GM21423 (cell line): ENCODE data around the gene FLRT1.

Source experiments
- ATAC-seq: cut with Tn5 transposase; IDR thresholded peaks from one replicate; pipeline ENCODE4 v1.9.1; 2021; ENCODE audit warnings: mild to moderate bottlenecking, moderate library complexity; ENCODE audit not compliant: unreplicated experiment

FLRT1 gene

DNA sequence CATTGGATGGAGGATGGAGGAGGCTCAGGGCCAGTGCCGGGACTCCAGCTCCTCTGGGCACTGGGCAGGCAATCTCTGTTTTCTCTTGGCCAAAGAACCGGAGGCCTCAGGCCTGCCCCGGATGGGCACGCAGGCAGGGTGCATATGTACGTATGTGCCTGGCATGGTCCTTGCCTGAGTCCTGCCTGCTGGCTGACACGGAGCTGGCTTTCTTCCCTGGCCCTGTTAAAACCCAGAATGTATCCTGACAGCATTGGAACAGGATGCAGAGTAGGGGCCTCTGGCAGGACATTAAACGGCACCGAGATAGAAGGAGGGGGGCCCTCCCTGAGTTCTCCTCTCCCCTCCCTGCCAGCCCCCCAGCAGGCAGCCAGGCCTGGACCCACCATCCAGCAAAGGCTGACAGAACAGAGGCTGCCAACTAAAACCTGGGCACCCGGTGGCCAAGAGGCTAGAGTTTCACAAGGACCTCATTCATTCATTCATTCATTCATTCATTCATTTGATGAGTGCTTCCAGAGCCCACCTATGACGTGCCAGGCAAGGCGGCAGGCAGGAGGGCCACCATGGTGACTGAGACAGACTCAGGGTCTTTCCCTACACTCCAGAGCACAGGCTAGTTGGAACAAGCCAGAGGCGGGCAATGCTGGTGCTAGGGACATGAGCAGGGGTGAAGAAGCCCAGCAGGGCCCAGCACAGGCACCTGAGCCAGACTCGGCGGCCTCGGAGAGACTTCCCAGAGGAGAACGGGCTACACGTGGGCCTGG, 28.8 kb downstream of the FLRT1 start:
- ATAC-seq: no peak

DNA sequence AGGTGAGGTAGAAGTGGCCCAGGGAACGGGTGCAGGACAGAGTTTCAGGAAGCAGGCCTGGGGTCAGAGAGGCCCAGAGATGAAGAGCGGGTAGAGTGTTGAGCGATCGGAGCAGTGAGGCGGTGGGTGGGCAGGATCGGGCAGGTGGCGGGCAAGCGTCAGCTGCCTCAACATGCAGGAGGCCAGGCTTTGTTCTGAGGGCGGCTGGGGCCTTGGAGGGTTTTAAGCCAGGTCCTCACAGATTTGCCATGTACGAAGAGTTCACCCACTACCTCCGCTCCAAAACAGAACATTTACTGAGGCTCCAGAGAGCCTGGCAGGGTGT, 29.4 kb downstream of the FLRT1 start:
- ATAC-seq: no peak

DNA sequence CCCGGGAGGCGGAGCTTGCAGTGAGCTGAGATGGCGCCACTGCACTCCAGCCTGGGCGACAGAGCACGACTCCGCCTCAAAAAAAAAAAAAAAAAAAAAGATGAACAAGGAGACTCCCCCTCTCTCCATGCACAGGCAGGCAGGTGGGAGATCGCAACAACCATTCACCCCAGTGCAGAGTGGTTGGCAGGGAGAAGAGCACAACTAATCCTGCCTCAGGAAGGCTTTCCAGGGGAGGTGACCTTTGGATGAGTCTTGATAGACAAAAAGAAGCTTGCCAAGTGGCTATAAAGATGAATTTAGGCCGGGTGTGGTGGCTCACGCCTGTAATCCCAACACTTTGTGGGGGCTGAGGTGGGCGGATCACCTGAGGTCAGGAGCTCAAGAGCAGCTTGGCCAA, 30.0 kb downstream of the FLRT1 start:
- no peak for ATAC-seq

DNA sequence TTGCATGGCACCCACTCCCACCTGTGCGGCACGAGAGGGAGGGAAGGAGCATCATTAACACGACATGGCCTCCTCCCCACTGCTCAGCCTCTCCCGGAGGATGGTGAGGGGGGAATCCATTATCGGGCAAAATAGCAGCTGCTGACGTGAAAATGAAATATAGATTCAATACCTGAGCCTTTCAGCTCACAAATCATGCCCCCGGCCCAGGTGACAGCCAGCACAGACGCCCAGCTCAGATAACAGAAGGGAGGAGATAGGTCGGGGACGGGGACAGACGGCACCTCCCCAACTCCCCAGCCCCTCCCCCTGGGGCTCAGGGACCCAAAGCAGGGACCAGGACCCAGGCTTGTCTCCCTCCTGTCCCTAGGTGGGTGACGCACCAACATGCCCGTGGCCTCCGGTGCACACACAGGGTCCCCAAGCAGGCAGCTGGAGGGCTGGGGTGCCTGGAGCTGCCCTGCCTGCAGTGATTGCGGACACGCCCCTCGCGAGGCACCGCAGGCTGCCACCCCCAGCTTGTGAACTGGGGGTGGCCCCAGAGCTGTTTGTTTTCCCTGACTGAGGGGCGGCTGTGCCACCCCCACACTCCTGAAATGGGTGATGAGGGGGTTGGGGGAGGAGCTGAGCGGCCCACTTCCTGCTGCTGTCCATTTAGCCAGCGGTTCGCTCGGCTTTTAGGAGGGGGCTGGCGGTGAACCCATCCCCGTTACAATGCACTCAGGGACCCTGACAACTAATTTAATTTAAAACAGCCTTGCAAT, 31.7 kb downstream of the FLRT1 start:
- no peak for ATAC-seq

DNA sequence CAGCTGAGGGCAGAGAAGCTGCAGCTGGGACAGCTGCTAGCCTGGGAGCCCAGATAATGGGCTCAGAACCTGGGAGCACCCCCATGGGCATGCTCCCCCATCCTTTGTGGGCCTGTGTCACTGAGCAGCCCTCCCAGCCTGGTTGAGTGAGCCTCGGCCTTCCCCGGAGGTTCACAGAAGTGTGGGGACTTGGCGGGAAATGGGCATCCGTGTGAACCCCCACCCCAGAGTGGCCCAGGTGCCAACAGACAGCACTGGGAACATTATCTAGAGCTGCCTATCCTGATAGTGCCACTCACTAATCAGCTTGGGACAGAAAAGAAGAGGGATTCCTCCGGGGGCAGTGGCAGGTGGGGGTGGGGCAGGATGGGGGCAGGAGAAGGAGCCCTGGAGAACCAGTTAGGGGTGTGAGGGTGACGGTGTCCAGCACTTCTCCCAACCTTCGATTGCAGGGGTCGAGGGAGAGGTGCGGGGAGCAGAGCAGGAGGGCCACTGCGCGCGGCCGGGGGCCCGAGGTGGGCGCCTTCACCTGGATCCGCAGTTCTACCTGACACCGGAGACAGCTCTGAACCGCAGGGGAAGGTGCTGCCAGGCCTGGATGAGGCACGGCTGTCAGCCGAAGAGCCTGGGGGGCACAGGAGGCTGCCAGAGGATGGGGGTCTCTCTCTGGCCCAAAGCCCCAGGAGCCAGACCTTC, 33.1 kb downstream of the FLRT1 start:
- no peak for ATAC-seq

DNA sequence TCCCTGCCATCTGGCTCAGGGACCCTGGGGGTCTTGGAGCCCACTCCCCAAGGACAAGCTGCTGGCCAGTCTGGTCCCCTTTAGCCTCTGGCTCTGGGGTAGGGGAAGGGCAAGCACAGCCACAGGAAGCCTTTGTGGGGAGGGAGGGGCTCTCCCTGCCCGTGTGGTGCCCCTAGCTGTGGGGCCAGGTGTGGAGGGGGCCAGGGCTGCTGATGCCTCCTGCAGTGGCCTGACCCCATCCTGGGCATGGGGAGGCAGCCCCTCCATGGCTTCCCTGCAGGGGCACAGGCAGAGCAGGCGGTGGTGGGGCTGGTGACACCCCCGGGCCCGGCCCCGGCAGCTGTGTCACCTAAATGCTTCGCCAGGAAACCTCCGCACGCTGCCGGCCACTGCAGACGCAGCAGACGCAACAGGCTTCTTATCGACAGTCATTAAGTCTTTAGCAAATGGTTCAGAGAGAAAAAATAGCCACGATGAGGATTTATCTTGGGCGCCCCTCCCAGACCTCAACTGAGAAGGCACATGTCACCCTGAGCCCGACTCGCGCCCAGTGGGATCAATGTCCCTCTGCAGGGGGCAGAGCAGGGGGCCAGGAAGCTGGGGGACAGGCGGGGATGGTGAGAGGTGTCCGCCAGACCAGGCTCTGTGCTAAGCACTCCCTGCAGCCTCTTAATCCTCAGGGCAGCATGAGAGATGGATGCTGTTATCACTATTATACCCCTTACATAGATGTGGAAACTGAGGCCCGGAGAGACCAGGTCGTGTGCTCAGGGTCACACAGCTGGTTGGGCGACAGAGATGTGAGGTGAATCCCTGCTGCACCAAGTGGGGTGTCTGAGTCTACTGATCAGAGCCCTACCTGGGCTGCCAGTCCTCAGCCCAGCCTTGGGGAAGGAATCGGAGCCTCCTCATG, 33.9 kb downstream of the FLRT1 start:
- no peak for ATAC-seq

DNA sequence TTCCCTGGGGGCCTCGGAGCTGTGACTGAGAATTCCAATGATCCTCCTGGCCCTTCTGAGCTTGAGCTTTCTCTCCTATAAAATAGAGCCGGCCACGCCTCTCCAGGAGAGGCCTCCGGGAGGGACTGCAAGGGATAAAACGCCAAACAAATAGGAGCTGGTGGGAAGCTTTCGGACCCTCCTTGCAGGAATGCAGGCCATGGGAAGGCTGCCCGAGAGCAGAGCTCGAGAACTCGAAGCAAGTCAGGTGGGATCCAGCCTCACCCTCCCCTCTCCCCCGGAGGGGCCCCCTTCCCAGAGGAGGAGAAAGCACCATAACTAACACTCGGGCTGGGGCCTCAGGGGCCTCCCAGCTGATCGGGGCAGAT, 34.6 kb downstream of the FLRT1 start:
- ATAC-seq: no peak

DNA sequence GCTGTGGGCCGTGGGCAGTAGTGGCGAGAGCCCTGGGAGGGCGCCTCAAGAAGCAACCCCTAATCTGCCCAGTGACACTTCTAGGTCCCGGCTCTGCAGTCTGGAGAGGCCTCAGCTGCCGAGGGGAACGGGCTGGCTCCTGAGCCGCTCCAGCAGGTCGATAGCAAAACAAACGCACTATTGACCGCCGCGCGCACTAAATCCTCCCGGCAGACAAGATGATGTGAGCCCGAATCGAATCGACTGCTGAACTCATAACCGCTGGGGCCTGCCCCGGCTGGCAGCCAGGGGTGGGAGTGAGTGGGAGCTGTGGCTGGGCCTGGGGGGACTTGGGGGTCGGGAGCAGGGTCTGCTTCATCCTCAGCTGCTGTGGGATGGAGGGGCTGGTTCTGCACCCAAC, 36.1 kb downstream of the FLRT1 start:
- ATAC-seq: no peak

DNA sequence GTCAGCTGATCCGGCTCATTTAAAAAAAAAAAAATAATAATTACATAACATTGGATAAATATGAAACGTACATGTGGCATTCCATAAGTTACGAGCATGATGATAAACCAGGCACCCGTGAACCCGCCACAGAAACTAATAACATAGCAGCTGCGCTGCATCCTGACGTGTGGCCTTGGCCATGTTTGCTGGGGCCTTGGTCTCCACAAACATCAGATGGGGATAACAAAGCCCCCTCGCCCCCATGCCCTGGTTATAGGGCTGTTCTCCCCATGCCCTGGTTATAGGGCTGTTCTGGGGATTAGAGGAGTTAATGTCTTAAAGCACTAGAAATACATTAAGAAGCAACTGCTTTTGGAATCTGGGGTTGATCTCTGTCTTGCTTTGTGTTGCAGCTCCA, 36.7 kb downstream of the FLRT1 start:
- ATAC-seq: no peak

DNA sequence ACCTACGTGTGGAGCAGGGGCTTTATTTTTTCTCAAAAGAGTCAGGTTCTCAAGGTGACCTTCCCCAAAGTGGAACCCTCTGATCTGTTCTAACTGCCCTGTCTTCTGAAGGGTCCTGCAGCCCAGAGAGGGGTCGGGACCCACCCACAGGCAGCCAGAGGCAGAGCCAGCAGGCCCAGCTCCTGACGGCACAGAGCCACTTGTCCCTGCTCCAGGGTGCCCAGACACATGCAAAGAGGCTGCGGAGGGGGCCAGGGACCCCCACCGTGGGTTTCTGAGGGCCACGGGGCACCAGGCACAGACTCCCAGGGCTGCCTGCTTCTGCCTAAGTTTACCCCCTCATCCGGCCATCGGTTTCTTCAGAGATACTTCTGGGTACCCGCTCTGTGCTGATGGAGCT, 37.1 kb downstream of the FLRT1 start:
- ATAC-seq: no peak

DNA sequence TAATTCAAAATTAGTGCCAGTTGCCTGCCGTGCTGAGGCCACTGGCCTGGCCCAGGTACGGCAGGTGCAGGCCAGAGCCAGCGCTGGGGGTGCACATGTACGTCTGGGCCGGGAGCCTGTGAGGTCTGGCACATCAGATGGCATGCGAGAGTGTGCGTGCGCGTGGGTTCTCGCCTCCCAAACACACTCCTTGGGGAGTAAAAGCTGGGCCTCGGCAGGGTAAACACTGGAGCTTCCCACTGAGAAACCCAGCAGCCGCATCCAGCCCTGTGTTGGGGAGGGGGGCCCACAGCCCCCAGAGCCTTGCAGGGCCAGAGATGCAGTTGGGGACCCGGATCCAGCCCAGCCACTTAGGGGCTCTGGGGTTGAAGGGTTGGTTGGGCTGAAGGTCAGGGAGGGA, 37.8 kb downstream of the FLRT1 start:
- no peak for ATAC-seq

DNA sequence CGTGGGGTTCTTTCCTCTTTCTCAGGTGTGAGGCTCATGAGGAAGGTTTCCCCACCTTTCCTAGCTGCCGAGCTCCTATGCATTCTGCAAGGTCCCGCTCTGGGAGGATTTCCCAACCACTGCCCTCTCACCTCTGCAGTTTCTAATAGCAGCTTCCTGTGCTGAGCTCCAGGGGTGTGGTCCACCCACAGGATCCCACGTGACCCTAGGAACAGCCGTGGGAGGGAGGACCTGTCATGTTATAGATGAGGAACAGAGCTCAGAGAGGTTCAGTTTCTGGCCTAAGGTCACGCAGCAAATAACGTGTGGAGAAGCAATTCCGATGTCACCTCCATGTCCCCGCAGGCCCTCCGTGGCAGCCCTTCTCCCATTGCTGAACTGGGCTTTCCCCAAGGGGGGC, 38.5 kb downstream of the FLRT1 start:
- ATAC-seq: no peak

DNA sequence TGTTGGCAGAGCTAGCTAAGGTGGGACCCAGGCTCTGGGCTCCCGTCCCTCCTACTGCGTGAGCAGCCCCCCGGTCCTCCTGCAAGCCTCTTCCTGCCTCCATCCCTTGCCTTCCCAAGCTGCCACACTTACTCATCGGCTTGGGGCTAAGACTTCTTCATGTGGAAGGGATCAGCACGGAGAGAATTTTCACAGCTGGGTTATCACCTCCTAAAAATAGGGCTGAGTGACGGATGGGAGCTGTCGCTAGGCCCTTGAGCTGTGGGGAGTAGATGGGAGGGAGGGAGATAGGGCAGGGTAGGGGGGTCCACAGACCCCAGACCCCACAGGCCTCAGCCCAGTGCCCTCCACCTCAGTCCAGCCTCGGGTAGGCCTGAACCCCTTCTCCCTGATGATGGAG, 41.0 kb downstream of the FLRT1 start:
- ATAC-seq: no peak

DNA sequence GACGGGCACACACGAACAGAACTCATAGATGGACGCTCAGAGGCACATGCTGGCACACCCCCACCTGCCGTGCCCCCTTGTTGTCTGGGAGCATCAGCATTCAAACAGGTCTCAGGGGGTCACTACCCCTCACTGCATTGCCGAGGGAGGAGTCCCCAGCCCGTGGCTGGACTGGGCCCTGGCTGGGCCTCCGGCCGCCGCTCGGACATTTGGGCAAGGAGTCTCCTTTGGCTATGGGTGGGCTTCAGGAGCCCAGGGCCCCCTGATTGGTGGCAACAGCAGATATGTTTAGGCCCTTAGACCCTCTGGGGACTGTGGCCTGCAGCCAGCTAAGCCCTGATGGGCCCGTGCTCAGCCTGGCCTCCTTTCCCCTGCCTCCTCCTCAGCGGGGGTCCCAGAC, 41.9 kb downstream of the FLRT1 start:
- no peak for ATAC-seq

DNA sequence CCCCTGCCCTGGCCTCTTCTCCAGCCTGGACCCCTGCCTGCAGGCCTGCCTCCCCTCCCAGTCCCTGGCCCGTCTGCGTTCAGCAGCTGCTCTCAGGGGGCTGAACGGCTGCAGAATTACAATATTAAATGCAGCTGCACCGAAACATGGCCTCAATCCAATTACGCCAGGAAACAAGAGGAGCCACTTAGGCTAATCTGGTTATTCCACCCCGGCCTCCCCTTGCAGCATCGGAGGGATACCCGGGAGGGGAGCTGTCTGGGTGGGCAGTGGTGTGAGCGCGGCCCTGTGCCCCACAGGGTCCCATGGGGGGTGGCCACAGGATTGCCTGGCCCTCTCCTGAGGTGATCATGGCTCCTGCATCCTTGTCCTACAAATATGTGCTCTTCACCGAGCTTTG, 42.6 kb downstream of the FLRT1 start:
- no peak for ATAC-seq

DNA sequence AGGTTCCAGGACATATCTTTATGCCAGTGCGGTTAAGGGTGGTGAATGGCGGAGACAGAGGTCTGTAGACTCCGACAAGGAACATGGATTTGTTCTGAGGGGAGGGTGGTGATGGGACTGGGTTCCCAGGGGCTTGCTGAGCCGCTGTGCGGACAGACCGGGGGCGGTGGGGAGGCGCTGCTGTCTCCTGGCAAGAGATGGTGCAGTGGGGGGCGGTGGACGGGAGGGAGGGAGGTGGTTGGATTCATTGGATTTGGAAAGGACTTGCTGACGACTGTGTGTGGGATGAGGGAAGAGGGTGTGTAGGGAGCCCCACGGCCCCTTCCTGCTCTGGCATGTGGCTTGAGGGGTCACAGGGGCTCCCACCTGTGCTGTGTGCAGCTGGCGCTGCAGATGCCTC, 43.2 kb downstream of the FLRT1 start:
- ATAC-seq: no peak

DNA sequence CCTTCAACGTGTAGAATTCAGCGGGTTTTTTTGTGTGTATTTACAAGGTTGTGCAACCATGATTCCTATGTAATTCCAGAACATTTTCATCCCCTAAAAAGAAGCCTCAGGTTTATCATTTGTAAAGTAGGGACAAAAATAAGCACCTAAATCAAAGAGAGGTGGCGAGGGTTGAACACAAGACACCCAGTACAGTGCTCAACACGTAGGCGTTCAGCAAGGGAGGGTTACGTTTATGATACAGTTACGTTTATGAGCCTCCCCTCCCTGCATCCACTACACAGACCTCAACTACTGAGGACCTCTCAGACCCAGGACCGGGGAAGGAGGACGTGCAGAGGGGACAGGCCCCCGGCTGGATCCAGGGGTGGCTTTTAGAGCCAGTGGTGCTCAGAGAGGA, 44.7 kb downstream of the FLRT1 start:
- no peak for ATAC-seq

DNA sequence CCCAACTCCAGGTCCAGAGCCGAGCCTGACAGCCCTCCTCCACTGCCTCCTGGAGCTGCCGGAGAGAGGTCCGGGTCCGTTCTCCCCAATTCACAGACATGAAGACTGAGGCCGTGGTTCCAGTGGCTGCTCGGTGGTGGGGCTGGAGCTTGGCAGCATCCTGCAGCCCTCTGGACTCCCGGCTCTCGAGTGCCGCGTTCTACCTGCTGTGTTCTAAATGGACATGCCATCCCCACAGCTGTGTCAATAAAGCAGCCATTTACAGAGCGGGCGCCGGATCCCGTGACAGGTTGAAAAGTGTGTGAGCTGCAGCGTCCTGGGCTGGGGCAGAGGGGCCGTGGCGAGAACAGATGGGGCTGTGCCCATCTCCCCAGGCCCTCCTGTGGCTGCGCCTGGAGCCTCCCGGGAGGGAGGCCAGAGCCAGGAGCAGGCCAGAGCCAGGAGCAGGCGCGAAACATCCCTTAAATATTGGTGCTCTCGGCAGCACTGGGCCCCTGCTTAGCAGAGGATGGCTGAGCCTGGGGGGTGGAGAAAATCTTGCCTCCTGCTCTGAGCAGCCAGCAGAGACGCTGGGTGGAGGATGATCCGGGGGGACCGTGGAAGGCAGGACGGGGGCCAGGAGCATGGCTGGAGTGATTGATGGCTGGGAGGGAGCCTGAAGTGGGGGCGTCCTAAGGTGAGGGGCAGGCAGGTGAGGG, 46.2 kb downstream of the FLRT1 start:
- ATAC-seq: no peak

DNA sequence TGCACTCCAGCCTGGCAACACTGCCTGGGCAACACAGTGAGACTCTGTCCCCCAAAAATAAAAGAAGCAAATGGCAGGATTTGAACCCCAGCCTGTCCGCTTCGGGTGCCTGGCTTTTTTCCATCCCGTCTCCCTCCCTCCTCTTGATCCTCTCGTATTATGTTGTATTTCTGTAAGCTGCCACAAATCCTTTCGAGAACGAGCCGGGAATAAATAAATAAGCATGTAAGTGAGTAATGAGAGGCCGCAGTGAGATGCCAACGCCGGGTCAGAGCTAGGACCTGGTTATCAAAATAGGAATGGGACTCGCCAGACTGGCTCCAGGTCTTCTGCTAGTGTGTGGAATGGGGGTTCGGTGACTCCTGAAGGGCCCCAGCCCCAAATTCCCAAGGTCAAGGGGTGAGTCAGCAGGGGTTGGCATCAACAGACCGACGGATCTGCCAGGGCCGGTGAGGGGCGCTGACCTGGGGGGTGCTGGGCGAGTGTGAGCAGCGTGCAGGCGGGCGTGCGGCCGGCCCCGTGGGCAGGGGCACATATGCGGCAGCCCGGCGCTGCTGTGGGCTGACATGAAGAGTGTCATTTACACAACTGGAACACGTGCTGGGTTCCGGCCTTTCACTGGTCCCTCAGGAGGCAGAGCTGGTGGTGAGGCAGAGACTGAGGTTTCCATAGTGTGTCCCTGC, 47.8 kb downstream of the FLRT1 start:
- no peak for ATAC-seq
